DMS53 (cell line): ENCODE results near the gene STK16.
A peak's percentile ranks its signal among the peaks of the same experiment; 100 is the strongest.

ENCODE experiments used
- DNase-seq: peaks from one replicate; lab custom pipeline; 2025; lab: John Stamatoyannopoulos, UW

Gene STK16

DNA sequence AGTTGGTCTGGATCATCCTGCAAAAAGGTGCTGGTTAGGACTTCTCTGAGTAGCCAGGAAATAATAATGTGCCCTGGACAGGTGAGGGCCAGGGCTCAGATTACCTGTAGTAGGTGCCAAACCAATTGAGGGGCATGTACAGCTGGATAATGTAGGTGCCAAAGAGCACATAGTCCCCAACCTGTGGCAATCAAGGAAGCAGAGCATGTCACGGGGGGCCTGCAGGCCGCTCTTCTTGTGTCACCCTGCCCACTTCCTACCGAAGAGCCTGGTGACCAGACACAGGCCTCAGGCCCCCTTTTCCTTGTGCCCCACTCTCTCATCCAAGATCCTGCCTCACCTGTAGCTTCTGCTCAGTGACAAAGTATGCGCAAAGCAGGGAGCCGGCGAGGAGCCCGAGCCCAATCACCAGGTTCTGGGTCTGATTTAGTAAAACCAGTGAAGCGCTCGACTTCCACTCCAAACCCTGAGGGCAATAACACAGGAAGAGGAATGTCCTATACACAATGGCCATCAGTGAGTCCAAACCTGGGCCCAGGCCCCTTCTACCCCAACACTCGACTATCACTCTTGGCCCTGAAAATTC lies 31.7 kb upstream of the STK16 start:
- no peak for DNase-seq

DNA sequence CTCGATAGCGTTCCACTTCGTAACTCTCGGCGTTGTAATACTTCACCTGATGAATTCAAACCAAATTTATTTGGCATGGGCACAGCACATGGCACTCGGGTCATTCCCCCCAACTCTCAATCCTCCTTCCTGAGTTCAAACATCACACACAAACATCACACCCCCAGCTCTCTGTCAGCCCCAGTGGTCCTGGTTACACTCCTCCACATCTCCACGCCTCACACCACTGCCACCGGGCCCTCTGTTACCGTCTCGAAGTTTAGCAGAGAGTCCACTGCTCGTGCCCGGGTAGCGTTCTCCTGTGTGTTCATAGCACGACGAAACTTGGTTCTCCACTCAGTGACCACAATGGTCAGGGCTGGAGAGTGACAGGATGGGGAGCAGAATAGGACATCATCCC lies 31.1 kb upstream of the STK16 start:
- no peak for DNase-seq

DNA sequence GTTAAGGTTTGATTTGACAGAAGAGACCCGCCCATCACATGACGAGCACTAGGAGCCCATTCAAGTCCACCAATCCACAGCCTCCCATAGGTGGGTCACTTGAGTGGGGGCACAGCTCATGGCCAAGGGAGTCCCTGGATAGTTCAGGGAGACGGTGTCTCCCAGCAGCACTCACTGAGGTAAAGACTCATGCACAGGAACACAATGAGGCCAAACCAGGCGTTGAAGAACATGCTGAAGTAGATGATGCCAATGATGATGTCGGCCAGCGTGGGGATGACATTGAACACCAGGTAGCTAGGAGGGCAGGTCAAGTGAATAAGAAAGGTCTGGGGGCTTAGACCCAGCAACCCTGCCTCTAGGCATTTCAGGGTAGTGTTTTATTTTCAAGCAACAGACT lies 30.5 kb upstream of the STK16 start:
- DNase-seq, result no peak

DNA sequence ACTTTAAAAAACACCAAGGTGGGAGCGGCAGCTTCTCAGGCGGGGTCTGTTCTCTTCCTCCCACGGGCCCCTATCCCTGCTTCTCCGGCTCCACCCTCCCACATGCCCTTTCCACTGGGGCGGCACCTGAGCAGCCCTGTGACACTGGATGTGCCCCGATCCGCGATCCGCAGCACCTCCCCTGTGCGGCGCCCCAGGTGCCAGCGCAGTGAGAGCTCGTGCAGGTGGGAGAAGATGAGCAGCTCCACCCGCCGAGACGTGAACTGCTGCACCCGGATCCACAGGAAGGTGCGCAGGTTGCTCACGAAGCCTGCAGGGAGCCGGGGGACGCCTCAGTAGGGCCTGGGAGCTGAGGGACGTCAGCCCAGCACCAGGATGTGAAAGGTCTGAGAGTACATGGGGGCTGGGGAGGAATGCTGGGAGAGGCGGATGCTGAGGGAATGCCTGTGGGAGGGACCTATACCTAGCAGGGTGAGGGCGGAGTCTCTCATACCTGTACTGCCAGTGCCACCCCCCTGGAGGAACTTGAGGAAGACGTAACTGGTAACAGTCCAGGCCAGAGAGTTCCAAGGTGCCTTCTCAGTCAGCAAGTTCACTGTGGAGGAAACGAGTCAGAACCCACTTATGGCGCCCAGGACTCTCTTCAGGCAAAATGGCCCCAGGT lies 29.3 kb upstream of the STK16 start:
- no peak for DNase-seq

DNA sequence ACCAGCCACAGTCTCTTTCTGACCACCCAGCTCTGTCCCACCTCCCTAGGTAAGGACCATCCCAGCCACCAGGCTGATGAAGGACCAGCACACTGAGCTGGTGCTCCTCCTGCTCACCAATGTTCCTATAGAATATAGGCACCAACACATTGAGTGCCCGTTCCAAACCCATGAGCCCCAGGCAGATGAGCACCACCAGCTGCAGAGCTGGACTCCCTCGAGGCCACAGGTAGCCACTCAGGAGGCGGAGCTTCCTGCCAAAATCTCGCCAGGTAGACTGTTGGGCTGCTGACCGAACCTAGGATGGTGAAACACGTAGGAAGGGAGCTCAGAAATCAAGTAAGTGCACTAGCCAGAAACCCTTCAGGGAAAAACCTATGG lies 28.8 kb upstream of the STK16 start:
- DNase-seq, result no peak

DNA sequence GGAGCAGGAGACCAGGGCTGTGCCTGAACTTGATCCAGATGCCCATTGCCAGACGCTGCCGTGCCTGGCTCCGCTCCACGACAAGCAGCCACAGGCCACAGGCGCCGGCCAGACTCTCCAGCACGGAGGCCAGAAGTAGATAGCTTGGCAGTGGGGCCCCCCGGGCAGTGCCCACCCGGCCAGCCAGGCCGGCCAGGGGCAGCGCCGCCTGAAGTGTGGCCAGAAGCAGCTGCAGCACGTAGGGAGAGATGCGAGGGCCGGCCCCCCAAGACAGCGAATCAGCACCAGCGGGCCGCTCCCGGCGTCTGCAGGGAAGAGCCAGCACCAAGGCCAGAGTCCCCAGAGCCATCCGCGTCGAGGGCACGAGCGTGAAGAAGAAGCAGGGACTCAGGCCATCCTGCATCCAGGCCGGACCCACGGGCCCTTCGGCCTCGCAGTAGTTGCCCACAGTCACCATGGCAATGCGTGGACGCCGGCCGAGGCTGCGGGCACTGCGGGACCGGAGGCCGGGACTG lies 27.0 kb upstream of the STK16 start:
- DNase-seq, result peak; percentile 85

DNA sequence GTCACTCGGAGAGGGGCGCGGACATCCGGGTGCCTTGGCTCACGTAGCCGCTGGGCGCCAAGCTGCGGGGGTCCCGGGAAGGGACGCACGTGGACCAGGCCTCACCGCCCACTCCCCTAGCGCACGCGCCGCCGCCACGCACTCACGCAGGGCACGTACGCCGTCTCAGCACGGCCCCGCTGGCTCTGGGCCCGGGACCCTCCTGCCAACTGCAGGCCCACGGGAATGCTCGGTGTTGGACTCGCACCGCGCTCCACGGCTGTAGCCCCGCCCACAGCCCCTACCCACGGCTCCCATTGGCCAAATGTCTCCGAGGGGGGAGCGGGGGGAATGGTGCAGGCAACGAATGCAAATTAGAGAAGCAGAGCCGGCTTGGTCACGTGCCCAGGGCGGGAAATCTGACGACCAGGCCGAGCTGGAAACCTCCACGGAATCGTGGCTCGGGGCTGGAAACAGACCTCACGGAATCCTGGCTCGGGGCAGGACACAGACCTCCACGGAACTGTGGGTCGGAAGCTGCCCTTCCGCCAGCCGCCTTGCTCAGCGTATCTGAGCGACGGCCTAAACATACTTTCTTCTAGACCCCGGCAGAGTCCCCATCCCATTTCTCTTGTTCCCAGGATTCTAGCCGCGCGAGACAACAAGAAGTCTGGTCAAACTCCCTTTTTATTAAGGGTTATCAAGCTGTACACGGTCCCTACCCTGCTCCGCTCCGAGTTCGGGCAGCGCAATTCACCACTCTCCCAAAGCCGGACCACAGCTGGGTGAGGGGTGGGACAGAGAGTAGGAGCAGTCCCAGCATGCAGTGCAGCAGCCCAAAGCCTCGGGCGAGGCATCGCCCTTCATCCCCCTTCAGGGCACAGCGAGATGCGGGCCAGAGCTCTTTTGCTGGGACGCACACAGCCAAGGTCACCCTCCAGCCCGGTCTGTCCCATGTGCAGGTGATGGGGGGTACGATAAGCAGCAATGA lies 26.3 kb upstream of the STK16 start, which contains the start of gene ABCB6:
ABCB6 (minus strand) TSS at position 227 of the 970 bp plus-strand sequence. CDS start 285 bp downstream, outside the sequence.
- DNase-seq, result peak; percentile 97

DNA sequence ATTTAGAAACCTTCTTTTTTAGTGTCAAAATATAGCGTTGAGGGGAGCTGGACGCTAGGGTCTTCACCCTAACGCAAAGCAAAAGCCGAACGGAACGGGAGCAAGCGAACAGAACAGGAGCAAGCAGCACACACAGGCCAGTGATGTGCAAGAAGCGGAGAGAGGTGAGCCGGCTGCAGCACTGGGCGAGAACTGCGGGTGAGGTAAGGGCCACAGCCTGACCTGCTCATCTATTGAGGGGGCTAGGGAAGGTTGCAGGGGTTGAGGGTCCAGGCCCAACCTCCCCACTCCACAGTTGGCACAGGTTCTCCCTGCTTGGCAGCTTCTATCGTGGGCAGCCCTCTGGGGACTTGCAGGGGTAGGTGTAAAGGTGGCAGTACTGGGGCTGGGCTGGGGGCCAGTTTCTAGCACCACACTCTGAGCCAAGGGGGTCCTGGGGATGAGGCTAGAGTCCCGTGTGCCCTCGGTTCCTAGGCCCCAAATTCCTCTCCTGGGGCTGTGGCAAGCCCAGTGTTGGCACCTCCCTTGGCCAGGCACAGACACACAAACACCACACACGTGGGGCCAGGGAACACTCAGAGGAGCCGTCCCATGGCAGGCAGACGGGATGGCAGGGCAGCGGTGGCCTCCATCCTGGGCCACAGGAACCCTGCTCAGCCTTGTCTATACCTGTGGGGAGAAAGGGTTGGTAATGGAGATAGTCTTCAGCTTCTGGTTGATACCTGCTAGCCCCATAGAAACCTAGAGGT lies 25.3 kb upstream of the STK16 start:
- DNase-seq, result no peak

DNA sequence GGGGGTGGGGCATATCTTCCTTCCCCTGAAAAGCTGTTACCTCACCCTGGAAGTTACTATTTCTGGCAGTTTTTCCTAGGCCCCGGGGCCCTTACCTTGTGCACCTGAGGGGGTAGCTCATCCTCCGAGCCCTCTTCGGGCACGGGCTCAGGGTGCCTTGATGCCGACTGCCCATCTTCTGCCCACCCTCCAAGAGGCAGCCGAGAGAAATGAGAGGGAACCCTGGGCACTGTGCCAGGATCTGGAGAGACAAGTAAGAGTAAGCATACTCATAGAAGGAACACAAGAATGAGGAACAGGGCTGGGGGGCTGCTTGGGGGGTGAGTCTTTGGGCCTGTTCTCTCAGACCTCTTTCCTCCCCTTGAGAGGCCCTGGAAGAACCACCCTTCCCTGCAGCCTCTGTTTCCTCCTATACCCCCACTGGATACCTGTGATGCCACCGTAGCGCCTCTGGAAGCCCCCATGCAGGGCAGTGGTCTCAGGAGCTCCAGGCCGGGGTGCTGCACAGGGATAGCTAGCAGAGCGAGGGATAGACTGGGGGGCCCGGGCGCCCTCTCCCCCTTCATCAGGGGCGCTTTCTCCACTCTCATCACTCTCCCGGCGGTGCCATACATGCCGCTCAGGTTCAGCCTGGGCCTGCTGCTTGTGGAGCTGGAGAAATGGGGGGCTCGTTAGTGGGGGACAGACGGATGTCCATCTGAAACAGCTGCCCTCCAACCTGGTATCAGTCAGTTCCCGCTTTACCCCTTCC lies 24.5 kb upstream of the STK16 start:
- DNase-seq, result no peak

DNA sequence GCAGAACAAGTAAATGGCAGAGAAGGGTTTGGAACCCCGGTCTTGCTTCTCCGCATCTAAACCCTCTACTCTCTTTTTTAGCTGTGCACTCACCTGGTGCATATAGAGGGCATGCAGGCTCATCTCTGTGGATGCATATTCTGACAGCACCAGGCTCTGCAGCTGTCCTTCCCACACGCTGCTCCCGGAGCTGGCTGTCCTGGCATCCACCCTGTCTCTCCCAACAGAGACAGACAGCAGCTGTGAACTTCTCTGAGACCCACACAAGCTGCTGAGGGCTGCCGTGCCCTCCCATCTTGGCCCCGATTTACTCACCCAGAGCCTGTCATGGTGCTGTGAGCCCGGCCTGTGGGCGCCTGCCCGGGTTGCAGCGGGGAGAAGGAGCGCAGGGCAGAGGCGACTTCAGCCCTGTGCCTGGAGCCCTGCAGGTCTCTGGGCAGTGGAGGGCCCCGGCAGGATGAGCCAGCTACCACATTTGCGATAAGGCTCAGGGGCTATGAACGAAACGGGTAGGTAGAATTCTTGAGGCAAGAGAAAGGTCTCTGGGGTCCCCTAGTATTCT lies 23.2 kb upstream of the STK16 start:
- no peak for DNase-seq

DNA sequence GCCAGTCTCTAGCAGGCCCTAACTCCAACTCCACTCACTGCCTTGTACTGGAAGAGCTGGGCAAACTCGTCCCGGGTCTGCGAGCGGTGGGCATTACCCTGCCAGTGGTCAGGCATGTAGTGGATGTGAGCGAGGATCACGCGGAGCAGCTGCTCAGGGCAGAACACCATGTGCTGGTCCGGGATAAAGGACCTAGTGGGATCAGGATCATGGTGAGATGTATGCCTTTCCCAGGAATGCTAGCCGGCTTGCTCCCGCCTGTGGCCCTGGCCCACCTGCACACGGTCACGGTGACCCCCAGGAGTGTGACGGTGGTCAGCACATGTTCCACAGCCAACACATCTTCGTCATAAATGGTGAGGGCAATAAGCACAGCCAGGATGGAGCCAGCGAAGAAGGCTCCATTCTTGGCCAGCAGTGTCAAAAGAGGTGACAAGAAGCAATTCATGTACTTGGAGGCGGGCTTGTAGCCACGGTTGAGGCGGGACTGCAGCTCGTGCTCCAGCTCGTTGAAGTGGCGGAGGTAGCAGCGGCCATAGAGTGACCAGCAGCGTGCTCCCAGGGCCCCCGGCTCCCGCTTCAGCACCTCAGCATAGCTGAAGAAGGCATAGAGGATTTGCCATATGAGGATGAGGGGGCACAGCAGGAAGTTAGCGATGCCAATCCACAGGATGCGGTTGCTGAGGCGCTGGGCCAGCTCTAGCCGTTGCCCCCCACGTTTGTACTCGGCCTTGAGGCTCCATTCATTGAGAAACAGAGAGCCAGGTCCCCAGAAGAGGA lies 21.3 kb upstream of the STK16 start:
- DNase-seq, result no peak

DNA sequence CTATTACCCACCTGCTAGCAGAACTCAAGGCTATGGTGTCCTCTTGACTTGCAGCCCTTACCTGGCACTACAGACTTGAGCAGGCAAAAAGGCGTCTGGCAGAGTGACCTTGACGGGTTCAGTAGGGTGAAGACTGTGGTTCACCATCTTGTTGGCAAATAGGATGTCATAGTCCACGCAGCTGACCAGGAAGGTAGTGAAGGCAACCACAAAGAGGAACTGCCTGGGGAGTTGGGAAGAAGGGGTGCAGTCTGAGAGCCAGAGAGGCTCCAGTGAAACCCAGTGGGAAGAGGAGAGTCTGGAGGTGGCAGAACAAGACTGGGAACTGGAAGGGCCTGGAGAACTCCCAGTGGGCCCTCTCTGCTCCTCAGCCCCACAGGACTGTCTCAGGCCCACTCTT lies 19.9 kb upstream of the STK16 start:
- DNase-seq, result no peak

DNA sequence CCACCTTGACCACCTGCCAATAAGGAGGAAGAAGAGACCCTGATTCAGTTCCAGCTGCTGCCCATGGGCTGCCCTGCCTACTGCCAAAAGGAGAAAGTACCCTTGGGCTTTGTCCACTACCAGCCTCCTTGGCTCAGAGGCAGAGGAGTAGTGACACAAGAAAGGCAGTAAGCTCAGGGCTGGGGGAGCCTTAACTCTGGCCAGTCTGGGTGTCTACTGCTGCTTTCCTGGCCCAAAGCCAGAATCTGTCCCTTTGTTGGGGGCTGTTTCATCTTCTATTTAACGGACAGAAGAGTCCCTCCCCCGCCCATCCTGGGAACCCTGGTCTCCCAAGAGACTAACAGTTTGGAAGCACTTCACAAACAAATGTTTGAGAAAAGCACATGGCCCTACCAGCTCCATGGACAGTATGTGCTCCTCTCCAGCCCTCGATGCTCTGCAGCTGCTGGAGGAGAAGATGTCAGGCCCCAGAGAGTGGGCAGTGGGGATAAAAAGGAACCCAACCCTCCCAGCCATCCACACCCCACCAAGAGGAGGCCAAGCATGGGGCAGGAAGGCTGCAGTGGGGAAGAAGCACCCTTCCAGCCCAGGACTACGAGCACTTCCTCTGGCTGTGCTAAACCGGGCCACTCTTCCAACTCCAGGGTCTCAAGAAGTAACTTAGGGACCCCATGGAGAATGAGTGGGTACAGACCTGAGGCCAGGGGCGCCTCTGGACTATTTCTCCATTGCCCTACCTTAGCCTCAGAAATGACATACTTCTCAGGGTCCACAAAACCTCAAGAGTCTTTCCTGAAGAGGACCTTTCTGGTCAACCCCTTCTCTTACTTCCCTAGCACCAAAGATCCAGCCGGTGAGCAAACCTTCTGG lies 17.0 kb upstream of the STK16 start:
- DNase-seq, result peak; percentile 22

DNA sequence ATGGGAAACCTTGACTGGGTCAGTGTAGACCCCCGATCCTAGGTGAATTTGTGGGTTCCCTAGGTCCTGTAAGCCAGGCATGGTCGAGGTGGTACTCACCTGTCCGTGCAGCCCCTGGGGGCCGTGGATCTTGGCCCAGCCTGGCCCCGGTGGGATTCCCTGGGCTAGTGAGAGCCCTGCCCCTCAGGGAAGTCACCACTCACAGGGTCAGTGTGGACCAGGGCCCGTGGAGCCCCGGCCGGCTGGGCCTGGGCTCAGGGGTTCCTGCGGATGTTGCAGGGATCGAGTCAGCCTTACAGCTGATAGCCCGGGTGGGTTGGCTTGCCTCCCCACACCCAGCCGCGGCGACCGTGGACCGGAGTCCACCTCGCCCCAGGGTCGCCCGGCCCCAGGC lies 16.4 kb upstream of the STK16 start:
- DNase-seq, result no peak

DNA sequence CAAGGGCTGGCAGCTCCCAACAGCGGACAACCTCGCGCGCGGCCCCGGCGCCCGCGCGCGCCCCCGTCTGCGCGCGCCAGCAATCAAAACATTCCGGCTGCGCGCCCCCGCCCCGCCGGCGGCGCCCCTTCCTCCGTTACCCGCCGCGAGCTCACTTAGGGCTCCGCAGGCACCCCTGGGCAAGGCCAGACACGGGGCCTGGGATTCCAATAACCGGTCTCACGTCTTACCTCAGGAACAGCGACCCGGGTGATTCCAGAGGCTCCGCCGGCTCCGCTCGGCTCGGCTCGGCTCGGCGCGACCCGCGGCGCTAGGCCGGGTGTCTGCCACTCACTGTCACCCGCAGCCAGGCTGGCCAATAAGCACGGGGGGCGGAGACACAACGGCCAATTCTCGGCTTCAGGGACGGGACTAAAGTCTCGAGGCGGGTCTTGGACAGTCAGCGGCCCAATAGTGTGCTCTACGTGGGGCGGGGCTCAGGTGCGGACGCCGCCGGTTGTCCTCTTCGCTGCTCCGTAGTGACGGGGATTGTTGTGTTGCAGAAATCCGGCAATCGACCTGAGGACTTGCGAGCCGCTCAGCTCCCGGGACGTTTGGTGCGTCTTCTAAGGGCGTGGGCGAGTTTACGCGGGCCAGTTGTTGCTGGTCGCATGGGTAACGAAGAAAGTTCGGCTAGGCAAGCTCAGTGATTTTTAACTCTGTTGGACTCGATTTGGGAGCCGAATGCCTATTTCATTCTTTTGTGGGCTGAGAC lies 15.8 kb upstream of the STK16 start, which contains the start of the genes ANKZF1 and ATG9A:
ANKZF1 (plus strand) TSS at position 502 of the 754 bp plus-strand sequence. CDS start 452 bp downstream, outside the sequence.
ATG9A (minus strand) TSS at position 332 of the 754 bp plus-strand sequence. CDS start 1,612 bp downstream, outside the sequence.
- peak; percentile 99 for DNase-seq

DNA sequence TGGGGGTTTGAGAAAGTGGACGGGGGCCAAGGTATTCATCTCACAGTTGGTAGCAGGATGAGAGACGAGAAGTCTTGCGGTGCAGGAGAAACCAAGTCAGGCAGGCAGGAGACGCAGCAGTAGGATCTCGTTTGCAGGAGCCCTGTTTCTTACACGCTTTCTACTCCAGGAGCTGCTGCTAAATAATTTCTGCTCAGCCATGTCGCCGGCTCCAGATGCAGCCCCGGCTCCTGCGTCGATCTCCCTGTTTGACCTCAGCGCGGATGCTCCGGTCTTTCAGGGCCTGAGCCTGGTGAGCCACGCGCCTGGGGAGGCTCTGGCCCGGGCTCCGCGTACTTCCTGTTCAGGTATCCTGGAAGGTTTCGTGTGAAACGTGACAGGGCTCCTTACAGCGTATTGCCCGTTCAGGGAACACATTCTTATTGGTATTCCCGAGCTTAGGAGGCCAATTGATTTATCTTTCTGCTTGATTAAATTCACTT lies 15.2 kb upstream of the STK16 start:
- peak; percentile 80 for DNase-seq

DNA sequence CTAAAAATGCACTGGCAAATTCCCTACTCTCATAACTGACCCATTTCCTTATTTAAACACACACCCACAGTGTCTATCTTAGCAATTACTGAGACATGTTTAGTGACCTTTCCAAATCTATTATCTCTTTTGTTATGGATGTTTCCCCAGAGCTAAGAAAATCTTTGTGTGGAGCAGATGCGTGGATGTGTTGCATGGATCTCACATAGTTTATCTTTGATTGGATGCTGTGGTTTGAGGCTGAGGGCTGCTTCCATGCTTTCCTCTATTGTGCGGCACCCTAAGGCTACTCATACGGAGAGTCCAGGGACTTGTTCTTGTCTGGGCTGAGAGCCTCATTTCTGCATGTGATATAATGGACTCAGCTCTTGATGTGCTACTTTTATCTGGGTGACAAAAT lies 10.9 kb upstream of the STK16 start:
- no peak for DNase-seq

DNA sequence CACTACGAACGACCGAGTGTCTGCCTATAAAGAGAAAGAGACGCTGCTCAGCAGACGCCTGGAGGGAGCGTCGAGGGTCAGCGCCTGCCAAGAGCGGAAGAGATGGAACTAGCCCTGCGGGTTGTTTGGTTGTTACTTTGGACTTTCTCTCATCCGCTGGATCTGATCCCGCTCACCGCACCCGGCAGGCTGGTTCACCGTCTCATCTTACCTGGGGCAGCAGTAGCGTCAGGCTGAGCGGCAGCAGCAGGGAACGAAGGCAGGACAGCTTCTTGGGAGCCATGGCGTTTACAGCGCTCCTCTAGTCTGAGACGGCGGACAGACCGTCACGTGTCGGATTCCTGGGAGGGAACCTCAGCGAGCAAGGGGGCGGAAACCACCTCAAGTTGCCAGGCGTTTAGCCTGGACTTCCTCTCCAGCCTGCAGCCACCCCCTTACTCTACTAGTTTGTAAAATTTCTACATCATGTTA lies 2.0 kb upstream of the STK16 start:
- no peak for DNase-seq
